Stimulated activated CD8-positive, alpha-beta memory T cell treated with anti-CD3 and anti-CD28 coated beads, Interleukin-12 subunit alpha, Interleukin-12 subunit beta, amount 100 ng/mL, for 4 hours (primary cell): ENCODE results near the gene SPTLC3.

ENCODE experiments used
- DNase-seq: peaks from one replicate; pipeline ENCODE4 v3.0.0-alpha.2; 2020; ENCODE audit warnings: low read depth

The SPTLC3 gene

DNA sequence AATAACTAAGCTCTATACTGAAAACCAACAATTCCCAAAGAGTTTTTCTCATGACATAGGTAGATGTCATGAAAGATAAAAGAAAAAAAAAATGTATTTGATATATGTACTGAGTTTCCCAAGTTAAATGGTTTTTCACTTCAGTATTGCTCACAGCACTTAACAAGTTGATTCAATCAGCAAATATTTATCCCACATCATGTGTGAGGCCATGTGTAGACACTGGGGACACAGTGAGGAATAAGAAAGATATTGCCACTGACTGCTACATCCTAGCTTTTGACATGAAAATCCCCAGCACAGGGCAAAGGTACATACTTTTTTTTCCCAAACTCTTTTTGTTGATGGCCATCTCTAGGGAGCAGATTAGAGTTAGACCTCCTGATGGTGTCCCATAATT lies 25.3 kb downstream of the SPTLC3 start:
- no peak for DNase-seq

DNA sequence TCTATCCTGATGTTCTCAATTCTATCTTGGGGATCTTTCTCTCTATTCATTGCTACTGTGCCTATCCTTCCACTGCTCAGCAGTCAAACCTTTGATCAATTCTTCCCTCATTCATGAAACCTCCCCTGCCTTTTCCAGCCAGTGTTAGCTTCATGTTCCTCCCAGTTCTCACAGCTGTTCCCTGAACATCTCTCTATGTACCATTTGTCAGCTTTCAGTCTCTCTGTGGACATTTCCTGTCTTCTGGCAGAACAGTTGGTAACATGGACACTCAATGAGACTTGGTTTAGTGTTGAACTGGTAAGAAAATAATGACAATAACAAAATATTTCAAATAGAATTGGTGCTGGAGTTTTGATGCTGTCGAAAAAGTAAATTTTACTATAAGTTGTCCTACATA lies 26.2 kb downstream of the SPTLC3 start:
- DNase-seq, result no peak

DNA sequence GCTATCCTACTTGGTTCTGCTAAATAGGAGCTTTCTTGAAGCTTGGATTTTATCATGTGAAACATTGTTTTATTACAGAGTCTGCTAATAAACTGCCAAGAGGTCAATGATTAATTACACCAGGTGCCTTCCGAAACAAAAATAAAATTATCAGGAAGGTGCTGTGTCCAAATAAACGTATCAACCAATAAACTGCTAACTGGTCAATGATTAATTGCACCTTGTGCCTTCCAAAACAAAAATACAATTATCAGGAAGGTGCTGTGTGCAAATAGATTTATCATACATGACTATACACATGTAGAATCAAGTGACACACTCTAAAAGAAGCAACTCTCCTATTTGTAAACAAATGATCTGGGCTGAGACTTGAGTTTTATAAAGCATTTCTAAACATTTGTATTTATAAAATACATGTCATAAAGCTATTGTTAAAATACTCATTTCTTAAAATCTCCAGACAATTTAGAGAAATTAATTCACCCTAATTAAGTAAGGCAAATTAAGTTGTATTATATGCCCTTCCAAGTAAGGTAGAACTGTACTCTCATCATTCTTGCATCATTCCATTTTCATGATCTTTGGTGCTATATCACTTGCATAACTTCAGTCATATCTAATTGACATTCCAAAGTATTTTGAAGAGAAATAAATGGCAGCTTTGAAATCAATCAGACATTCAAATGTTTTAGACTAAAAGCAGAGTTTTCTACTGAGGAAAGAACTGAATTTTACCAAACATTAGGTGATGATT lies 26.8 kb downstream of the SPTLC3 start:
- no peak for DNase-seq

DNA sequence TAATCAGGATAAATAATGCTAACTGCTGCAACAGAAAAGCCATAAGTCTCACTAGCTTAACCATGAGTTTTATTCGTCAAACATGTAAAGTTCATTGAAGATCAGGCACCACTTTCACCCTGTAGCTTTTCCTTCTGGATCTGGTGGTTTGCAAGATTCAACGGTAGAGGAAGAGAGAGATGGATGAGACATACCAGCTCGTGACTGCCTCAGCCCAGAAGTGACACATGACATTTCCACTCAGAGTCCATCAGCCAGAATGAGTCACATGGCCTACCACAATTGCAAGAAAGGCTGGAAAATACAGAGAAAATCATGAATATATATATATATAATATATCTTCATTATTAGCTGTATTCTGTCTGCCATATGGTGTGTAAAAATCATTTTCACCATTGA lies 29.0 kb downstream of the SPTLC3 start:
- DNase-seq, result no peak

DNA sequence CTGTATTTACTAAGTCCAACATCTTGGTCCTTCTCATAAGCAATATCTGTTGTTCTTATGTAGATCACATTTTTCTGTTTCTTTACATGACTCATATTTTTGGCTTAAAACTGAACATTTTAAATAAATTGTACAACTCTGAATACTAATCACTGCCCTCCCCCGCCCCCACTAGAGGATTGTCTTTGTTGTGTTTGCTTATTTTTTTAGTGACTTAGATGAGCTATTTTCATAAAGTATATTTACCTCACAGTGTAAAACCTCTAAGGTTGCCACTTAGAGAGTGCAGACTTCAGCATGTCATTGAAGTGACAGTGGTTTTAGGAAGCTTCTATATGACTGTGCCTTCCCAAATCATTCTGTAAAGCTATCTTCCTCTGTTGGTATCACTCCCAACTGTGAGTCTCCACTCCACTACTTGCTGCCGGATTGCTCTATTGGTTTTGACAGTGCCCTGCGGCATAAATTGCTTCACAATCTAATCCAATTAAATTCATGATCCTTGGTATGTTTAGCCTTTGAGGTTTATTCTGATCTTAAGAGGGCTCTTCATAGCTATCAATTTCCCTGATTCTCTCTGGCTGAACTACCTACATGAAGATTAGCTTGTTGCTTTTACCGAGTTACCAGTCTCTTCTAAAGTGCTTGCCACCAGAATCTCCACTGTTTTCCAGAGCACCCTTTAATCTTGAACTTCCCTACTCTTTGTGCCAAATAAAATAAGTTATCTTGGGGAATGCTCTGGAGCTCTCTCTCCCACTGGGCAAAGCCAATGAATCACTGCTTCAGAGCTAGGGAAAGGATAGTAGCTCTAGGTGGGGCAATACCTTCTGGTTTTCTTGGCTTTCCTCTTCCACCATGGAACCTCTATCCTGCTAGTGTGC lies 33.0 kb downstream of the SPTLC3 start:
- DNase-seq, result no peak

DNA sequence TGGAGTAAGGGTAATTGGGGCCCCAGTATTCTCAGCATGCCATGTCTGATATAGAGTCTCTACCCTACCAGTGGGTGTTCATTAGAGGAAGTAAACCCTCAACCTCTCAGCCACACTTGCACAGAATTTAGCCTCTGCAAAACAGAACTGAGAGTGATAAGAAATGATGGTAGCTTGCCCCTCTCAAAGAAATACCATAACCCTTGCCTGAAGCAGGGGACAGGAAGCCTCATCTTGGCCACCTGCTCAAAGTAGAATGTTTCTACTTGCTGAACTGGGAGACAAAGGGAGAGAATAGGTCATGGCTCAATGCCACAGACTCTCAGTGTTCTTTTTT lies 33.7 kb downstream of the SPTLC3 start:
- DNase-seq, result no peak

DNA sequence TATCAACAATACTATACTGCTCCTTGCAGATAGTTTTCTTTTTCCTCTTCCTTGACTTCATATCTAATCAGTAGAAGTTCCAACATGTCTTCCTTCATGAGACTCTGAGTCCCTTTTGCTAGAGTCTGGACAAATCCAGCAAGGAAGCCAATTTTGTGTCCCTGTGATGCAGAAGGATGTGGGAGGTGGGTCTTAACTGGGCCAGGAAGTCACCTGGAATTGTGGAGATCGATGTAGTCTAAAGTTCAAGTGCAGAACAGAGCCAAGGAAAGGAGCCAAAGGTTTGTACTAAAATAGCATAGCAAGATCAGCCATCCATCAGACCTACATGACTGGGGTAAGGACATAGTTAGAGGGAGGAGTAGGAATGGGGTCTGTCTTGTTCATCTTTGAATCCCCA lies 37.6 kb downstream of the SPTLC3 start:
- DNase-seq, result no peak

DNA sequence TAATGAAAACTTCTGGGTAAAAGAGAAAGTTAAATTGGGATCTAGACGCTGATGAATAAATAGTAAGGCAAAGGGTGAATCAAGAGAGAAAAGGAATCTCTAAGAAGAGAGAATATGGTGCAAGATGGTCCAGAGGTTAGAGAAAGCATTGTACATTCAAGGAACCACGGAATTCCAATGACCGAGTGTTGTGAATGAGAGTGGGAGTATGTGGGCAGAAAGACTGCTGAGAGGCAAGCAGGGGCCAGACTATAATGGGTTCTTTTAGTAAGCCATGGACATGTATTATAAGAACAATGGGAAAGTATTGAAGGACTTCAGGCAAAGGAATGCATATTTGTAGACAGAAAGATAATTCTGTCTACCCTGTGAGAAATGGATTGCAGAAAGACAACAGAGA lies 45.2 kb downstream of the SPTLC3 start:
- no peak for DNase-seq

DNA sequence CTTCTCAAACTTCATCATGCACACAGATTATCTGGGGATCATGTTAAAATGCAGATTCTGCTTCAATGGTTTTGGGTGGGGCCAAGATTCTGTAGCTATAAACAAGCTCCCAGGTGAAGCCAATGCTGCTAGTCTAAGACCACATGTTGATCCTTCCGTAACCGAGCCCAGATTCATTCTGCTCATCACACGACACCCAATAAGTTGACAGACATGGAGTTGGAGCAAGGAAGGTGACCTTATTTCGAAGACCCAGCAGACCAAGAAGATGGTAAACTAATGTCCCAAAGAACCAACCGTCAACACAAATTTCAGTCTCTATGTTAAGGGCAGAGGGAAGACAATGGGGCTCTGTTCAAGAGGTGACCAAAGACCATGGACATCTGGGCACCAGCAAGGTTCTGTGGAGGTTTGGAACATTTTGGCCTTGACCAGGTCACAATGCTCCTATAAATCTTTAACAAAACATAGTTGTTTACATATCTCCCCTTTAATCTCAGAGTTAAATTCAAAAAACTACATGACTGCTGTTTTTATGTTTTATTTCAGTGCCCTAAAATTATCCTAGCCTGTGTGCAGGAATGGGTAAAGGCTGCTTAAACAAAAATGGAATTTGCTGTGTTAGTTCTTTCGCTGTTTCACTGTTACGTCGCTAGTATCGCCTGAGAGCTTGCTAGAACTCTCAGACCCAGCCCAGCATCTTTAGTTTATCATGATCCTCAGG lies 50.1 kb downstream of the SPTLC3 start:
- DNase-seq, result no peak

DNA sequence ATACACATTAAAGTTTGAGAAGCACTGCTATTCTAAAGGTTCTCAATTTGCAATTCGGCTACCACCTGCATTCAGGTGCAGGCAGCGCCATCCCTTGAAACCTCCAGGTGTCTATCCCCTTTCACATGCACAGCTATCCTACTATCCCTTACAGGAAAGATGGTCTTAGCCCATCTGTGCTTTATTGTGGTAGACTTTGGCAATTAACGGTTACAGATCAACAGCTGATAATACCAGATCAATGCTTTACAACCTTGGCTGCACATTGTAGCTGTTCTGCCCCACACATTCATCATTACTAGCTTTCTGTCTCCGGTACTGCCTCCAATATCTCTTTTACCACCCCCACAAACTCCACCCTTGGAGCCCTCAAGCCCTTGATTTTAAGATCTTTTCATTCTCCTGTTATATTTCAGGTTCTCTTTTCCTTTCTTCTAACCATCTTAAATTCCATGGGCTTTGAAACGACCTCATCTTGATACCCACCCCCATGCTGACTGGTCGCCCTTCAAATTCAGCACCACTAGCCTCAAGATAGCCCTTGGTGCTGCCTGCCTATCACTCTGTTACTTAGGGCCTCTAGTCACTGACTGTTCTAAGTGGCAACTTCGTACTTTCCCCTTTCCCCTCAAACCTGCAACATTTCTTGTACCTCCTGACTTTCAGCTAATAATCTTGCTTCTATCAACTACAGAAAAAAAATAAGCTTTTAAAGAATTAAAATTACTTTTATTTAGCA lies 50.8 kb downstream of the SPTLC3 start:
- DNase-seq, result no peak

DNA sequence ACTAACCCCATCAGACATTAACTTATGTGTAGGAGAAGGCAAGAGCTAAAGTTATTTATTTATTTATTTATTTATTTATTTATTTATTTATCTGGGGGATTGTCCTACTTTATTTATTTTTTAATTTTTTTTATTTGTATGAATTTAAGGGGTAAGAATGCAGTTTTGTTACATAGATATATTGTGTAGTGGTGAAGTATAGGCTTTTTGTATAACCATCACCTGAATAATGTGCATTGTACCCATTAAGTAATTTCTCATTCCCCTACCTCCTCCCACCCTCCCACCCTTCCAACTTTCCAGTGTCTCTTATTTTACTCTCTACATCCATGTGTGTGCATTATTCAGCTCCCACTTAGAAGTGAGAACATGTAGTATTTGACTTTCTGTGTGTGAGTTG lies 51.6 kb downstream of the SPTLC3 start:
- no peak for DNase-seq

DNA sequence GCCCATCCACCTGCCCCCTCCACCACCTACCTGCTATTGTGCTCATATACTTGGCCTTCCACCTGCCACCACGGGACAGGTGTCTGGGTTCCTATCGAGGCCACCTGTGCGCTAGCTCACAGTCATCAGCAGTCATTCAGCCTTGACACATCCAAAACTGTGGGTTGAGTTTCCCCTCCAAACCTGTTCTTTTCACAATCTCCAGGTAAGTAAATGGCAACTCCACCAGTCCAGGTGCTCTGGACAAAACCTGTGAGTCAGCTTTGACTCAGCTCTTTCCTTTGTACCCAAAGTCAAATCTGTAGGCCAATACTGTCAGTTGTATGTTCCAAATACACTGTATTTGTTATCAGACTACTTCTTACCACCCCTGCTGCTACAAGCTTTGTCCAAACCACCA lies 52.6 kb downstream of the SPTLC3 start:
- no peak for DNase-seq

DNA sequence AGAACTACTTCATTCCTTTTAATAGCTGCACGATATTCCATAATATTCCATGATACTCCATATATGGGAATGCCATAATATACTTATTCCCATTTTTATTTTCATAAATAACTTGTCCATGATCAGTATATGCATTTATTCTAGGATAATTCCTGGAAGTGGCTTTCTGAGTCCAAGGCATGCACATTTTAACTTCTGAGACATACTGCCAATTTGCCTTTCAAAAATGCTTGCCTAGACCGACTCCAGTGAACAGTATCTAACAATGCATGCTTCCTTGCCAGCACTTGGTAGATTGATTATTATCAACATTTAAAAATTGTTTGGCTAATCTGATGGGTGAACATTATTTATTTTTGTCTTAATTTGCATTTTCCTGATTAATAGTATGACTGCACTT lies 54.0 kb downstream of the SPTLC3 start:
- DNase-seq, result no peak

DNA sequence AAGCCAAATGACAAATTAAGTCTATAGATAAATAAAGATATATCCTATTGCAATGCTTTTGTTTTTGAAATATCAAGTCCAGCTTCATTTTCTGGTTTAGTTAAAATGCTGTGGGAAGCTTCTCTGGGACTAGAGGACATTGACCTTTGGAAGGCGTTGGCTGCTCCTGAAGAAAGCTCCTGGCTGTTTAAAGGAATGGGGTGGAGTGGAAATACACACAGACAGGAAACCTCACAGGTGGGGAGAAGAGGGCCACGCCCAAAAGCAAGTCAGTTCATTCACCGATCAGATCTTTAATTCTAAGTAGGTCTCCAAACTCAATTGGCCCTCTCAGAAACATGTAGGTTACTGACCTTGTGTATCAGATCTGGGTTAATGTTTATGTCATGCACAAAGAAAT lies 59.6 kb downstream of the SPTLC3 start:
- no peak for DNase-seq

DNA sequence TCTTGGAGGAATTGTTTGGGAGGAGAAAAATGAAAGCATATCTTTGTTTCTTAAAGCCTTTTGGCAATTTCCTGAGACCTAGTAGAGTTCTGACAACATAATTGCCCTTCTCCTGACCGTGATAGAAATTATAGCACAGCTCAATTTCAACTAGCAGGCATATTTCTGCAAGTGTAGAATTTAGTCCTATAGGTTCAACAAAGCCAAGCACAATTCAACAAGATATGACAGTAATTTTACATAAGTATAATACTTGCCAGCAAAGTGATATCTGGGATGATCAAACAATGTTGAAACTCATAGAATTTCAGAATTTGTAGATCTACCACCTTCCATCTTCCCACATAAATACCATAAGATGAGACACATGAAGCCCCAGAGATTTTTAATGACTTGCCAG lies 73.1 kb downstream of the SPTLC3 start:
- DNase-seq, result no peak

DNA sequence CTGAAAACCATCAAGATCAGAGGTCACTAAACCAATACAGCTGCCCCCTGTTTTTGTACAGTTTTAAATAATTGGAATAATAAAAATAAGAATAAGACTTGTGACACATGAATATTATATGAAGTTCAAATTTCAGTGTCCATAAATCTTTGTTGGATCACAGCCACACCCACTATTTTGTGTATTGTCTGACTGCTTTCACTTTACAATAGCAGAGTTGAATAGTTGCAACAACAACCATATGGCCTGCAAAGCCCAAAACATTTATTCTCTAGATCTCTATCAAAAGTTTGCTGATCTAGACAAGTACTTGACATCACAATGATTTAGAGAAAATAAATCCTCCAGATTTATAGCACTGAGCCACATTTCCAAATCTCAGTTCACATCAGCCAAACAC lies 73.6 kb downstream of the SPTLC3 start:
- no peak for DNase-seq

DNA sequence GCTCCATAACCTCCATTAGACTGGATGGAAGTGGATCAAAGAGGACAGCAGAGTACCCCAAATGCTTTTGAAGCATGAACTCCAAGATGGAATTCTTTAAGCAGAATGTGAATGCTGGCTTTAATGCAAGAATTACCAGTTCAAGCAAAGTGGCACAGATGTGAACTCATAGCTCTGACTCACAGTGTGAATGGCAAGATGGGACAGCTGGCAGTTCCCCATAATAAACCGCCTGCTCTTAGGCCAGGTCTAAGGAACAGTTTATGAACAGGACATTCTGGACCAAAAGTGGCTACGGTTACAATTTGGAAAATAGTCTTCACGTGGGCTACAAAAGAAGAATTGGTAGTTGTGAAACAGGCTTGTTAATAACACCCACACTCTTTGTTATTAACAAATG lies 76.5 kb downstream of the SPTLC3 start:
- no peak for DNase-seq

DNA sequence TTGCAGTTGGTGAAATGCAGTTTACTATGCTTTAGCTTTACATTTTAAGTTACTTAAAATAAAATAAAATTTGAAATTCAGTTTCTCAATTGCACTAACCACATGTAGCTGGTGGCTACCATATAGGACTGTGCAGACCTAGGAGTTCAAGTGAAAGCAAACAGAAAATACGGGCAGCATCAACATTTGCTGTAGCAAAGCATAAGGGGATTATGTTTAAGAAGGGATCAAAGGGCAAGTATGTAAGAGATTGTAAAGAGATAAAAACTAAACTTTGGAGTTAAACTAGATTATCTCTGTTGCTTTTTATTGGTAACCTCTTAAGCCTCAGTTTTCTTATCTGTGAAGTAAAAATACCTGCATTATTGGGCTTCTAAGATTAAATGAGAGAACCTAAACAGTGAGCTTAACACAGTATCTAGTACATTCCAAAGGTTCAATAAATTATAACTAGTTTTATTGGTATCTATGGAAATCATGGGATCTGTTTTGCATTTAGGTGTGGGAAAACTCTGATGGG lies 81.2 kb downstream of the SPTLC3 start:
- DNase-seq, result no peak

DNA sequence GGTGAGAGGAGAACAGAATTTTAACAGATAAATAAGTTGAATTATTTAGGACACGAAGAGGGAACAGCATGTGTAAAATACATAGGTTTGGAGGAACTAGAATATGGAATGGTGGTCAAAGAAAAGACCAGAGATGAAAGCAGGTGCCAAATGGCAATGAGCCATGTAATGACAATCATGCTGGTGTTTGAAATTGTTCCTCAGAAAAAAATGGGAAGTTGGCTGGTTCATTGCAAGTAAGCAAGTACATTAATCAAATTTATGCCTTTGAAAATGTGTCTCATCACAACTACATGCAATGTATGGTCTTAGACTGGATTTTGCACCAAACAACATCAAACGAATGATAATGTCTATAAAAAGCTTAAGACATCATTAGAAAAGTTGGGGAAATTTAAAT lies 83.3 kb downstream of the SPTLC3 start:
- no peak for DNase-seq

DNA sequence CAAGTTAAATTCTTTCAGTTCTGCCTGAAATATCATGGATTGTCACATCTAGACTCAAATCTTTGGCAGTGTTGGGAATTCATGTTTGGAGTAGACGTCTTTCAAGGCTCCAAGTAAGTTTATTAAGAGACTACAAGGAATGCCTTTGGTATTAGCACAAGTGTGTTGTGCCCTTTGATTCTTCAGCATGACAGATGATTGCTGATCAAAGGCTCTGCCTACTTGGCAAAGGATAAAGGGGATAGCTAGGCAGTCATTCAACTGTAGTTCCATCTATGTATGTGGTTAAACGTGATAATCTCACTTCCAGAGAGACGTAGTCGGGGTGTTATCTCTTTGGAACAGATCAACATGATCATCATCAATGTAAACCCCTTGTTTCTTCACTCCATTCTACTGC lies 86.2 kb downstream of the SPTLC3 start:
- DNase-seq, result no peak

DNA sequence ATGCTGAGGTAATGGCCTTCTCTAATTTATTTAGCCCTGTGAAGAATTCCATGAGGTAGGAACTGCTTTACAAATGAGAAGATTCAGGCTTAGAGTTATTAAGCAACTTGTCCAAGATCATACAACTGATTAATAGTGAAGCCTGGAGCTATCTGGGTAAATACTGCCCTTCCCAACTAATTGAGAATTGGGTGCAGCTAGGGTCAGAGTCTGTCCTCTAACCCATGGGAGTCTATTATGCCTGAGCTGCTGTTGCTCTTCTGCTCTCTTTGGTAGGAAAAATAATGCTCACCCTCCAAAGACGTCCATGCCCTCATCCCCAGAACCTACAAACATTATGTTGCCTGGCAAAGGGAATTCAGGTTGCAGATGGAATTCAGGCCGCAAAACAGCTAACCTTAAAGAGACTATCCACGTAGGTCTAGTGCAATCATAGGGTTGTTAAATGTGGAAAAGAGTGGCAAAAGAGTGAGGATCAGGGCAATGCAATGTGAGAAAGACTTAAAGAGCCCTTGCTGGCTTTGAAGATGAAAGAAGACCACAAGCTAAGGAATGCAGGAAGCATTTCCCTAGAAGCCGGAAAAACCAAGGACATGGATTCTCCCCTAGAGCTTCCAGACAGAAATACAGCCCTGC lies 90.1 kb downstream of the SPTLC3 start:
- DNase-seq, result no peak

DNA sequence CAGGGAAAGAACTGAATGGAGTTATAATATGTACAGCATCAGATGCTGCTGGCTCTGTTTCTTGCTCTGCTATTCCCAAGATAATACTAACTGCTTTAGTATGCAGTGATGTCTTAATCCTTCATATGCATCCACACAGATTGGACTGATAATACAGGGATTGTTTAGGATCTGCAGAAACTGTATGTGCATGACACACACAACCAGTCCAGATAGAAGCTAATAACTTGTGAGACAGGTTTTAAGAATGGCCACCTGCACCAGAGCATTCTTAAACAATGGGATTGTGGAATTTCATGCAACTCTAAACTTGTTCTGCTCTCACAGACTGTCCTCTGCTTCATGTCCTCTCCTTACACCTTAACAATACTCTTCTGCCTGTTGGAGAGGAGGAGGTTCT lies 90.9 kb downstream of the SPTLC3 start:
- no peak for DNase-seq
